Fibroblast of lung (primary cell): ENCODE results near the gene B4GALT4.

ENCODE experiments used
- CTCF ChIP-seq, 2 donors: IDR thresholded peaks in 1 of 2; conservative IDR thresholded peaks in 1 of 2; 1 replicate in 1 of 2; 2 replicates in 1 of 2; pipeline ENCODE4 v1.5.1; 2011 to 2012; ENCODE audit warnings: low read length in 2 of 2, control low read depth in 1 of 2, inconsistent platforms in 1 of 2, low read depth in 1 of 2, mild to moderate bottlenecking in 1 of 2
- EZH2 ChIP-seq: IDR thresholded peaks from 2 replicates; pipeline ENCODE4 v1.5.1; 2012; ENCODE audit warnings: low read length, control low read depth, mild to moderate bottlenecking; ENCODE audit errors: missing control alignments

- TF ChIP-seq CTCF (conservative IDR thresholded peaks at IDR 0.05 in 1 of 2, IDR thresholded peaks at IDR 0.05 in 1 of 2; ENCODE audit: low read depth in 1 of 2, low read length in 2 of 2) (no peak), EZH2 (no peak)
These were observed 56.6 kb downstream of the B4GALT4 start for GRCh38 chr3:119184111-119184510.
